ENCODE measurements around the gene PITPNC1. TPM values are rescaled to one million over a fixed set of nuclear protein-coding genes. Genes with fewer than 3 reads are reported as not detected.

Gene PITPNC1
- total and polyA plus RNA-seq, 2 donors (not counting 1 experiment from before 2014, with no cell fraction given) = 4.7 to 26.1 TPM

DNA sequence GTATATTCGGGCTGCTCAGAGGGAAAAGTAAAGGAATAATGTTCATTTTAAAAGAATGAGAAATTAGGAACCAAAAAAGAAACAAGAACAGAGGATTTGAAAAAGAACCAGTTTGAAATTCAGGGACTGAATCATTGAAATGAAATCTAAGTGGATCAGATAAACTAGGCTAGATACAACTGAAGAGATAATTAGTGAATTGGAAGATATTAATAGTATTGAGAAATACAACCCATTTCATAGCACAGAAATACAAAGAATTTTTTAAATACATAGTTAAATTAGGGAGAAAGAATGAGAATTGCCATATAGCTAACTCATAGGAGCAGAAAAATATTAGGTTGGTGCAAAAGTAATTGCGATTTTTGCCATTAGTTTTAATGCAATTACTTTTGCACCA lies 223.3 kb downstream of the PITPNC1 start:
- POLR2A ChIA-PET = no interaction called here
- Histone ChIP-seq H3K79me2 (ENCODE audit: control insufficient read depth, insufficient read depth, low read length) (no peaks in the 10 kb centered on the region), H3K27me3 (replicated peaks in 1 of 4; ENCODE audit: control extremely low read depth in 1 of 4, control insufficient read depth in 3 of 4, insufficient read depth in 4 of 4, low read length in 3 of 4) (no peaks in the 10 kb centered on the region), H4K20me1 (ENCODE audit: control insufficient read depth, insufficient read depth, low read length, poor library complexity, severe bottlenecking) (no peaks in the 10 kb centered on the region), H3K4me3 (ENCODE audit: control extremely low read depth in 1 of 5, extremely low read depth in 1 of 5, insufficient read depth in 1 of 5, low read depth in 2 of 5, low read length in 4 of 5) (no peak overlapping the region), H3K36me3 (replicated peaks in 1 of 2; ENCODE audit: control extremely low read depth in 1 of 2, control insufficient read depth in 1 of 2, extremely low read depth in 1 of 2, insufficient read depth in 2 of 2, low read length in 1 of 2) (no peaks in the 10 kb centered on the region), H3K27ac (ENCODE audit: low read length in 2 of 2) (no peak overlapping the region), H3K9ac (ENCODE audit: low read length) (no peak overlapping the region), H3K4me1 (ENCODE audit: control insufficient read depth in 2 of 2, insufficient read depth in 2 of 2, low read length in 2 of 2) (no peaks in the 10 kb centered on the region), H3K9me3 (ENCODE audit: control extremely low read depth in 1 of 3, control insufficient read depth in 2 of 3, insufficient read depth in 1 of 3, low read length in 2 of 3) (no peaks in the 10 kb centered on the region), H2AFZ (ENCODE audit: insufficient read depth, low read depth, low read length, poor library complexity, severe bottlenecking) (no peak overlapping the region), H3K4me2 (replicated peaks; ENCODE audit: low read depth, low read length, poor library complexity, severe bottlenecking) (no peak overlapping the region)
- TF ChIP-seq CTCF (IDR thresholded peaks at IDR 0.05) (no peak), EZH2 (IDR thresholded peaks at IDR 0.05; ENCODE audit: borderline replicate concordance, insufficient read depth, low read depth, low read length, poor library complexity, severe bottlenecking) (no peak)
- WGBS (ENCODE audit: insufficient coverage) = 100% methylated on average over 1 of the region's 2 CpGs
- Mint-ChIP-seq H3K4me3 (no peak overlapping the region), H3K27me3 (no peaks in the 10 kb centered on the region), H3K27ac (no peak overlapping the region), H3K4me1 (peaks cover 2% of the 10 kb centered on the region), H3K9me3 (ENCODE audit: insufficient read depth) (peaks cover 2% of the 10 kb centered on the region)
- CTCF ChIA-PET = interaction anchor here (4.2 kb wide), 1 partner anchor 225 kb away, joined by 24 read pairs; no protein-coding TSS in a partner anchor
- ATAC-seq (ENCODE audit: low read depth) = no peak
- intact Hi-C loops (cut with micrococcal nuclease) = loop anchor here (5.0 kb wide), 1 partner anchor 43 kb away; no protein-coding TSS in a partner anchor
- DNase-seq = no peak

- no peaks in the 10 kb centered on the region for H3K27me3 ChIP-seq (replicated peaks in 1 of 4; ENCODE audit: control extremely low read depth in 1 of 4, control insufficient read depth in 3 of 4, insufficient read depth in 4 of 4, low read length in 3 of 4)
- no peaks in the 10 kb centered on the region for H3K79me2 ChIP-seq (ENCODE audit: control insufficient read depth, insufficient read depth, low read length)
- H3K4me3 ChIP-seq (ENCODE audit: control extremely low read depth in 1 of 5, extremely low read depth in 1 of 5, insufficient read depth in 1 of 5, low read depth in 2 of 5, low read length in 4 of 5) = no peak overlapping the region
- no peaks in the 10 kb centered on the region for H3K36me3 ChIP-seq (replicated peaks in 1 of 2; ENCODE audit: control extremely low read depth in 1 of 2, control insufficient read depth in 1 of 2, extremely low read depth in 1 of 2, insufficient read depth in 2 of 2, low read length in 1 of 2)
- no peaks in the 10 kb centered on the region for H3K4me1 ChIP-seq (ENCODE audit: control insufficient read depth in 2 of 2, insufficient read depth in 2 of 2, low read length in 2 of 2)
- no peaks in the 10 kb centered on the region for H3K27me3 Mint-ChIP-seq
- H3K27ac Mint-ChIP-seq = no peak overlapping the region
- ATAC-seq (ENCODE audit: low read depth) (no peak), DNase-seq (no peak)
- intact Hi-C loops (cut with micrococcal nuclease) = loop anchor here (5.0 kb wide), 1 partner anchor 45 kb away; no protein-coding TSS in a partner anchor
- no peaks in the 10 kb centered on the region for H4K20me1 ChIP-seq (ENCODE audit: control insufficient read depth, insufficient read depth, low read length, poor library complexity, severe bottlenecking)
- H3K4me1 Mint-ChIP-seq = peaks cover 2% of the 10 kb centered on the region
- H3K4me3 Mint-ChIP-seq = no peak overlapping the region
- H3K9ac ChIP-seq (ENCODE audit: low read length) = no peak overlapping the region
- ChIA-PET CTCF (interaction anchor here (0.9 to 4.2 kb wide), 6 partner anchors 23 to 312 kb away, joined by 3 to 24 read pairs (median 10); no protein-coding TSS in a partner anchor), POLR2A (no interaction called here)
- H3K9me3 ChIP-seq (ENCODE audit: control extremely low read depth in 1 of 3, control insufficient read depth in 2 of 3, insufficient read depth in 1 of 3, low read length in 2 of 3) = no peaks in the 10 kb centered on the region
- no peak overlapping the region for H3K27ac ChIP-seq (ENCODE audit: low read length in 2 of 2)
- peaks cover 2% of the 10 kb centered on the region for H3K9me3 Mint-ChIP-seq (ENCODE audit: insufficient read depth)
- H2AFZ ChIP-seq (ENCODE audit: insufficient read depth, low read depth, low read length, poor library complexity, severe bottlenecking) = no peak overlapping the region
- H3K4me2 ChIP-seq (replicated peaks; ENCODE audit: low read depth, low read length, poor library complexity, severe bottlenecking) = no peak overlapping the region
- no peak for TF ChIP-seq EZH2 (IDR thresholded peaks at IDR 0.05; ENCODE audit: borderline replicate concordance, insufficient read depth, low read depth, low read length, poor library complexity, severe bottlenecking)
- TF ChIP-seq CTCF (IDR thresholded peaks at IDR 0.05) = no peak
- 96% methylated on average over 4 of the region's 4 CpGs for WGBS (ENCODE audit: insufficient coverage)
These were observed 224.8 kb downstream of the PITPNC1 start for GRCh38 chr17:67601897-67602296.
